GM21423 (cell line): Measurements from ENCODE around the gene TBC1D22A.

ENCODE experiments used
- ATAC-seq: cut with Tn5 transposase; IDR thresholded peaks from one replicate; pipeline ENCODE4 v1.9.1; 2021; ENCODE audit warnings: mild to moderate bottlenecking, moderate library complexity; ENCODE audit not compliant: unreplicated experiment

TBC1D22A gene

DNA sequence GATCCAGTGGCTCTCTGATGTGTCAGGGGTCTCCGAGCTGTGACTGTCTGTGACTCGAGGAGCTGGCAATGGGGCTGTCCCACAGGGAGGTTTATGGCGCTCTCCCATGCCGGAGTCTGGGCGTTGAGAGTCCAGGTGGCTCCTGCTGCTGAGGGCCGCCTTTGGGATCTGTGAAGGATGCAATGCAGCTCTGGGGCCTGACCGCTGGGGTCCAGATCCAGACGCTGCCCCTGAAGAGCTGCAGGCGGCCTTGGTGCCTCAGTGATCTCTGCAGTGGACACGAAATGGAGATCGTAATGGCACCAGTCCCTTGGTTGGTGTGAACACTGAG, 155.3 kb downstream of the TBC1D22A start:
- ATAC-seq: no peak

DNA sequence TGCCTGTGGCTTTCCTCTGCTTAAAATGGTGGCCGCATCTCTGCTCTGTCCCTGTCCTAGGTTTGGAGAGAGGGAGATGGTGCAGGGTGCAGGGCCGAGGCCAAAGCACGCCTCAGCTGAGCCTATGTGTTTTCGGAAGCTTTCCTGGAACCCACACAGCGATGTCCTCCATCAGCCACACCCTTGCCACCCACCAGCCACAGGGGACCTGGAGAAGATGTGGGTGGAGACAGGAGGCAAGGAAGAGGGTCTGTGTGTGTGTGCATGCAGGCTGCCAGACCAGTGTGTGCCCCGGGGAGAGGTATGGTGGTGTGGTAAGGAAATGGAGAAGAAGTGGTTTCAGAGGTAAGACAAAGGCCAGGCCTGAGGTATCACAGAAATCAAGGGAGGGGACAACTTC, 155.7 kb downstream of the TBC1D22A start:
- ATAC-seq: no peak

DNA sequence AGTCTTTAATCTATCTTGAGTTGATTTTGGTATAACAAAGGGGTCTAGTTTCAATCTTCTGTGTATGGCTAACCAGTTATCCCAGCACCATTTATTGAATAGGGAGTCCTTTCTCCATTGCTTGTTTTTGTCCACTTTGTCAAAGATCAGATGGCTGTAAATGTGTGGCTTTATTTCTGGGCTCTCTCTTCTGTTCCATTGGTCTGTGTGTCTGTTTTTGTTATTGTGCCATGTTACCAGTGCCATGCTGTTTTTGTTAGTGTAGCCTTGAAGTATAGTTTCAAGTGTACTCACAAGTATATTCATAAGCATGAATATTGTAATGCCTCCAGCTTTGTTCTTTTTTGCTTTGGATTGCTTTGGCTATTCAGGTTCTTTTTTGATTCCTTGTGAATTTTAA, 159.6 kb downstream of the TBC1D22A start:
- no peak for ATAC-seq

DNA sequence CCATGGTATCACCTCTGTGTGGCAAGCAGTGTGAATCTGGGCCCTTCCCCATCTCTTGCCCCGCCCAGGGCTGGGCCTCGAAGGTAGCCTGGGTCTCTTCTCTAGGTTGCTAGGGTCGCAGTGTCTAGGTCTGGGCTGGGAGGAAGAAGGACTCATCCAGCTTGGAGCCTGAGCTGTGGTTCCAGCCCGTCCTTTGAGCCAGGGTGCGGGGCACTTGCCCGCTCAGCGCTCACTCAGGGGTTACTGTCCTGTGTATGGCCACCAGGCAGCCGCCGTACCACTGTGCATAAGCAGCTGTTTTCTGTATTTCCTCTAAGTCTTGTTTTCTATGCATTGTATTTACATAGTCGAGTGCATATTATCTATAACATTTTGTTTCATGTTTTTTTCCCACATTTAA, 160.9 kb downstream of the TBC1D22A start:
- no peak for ATAC-seq

DNA sequence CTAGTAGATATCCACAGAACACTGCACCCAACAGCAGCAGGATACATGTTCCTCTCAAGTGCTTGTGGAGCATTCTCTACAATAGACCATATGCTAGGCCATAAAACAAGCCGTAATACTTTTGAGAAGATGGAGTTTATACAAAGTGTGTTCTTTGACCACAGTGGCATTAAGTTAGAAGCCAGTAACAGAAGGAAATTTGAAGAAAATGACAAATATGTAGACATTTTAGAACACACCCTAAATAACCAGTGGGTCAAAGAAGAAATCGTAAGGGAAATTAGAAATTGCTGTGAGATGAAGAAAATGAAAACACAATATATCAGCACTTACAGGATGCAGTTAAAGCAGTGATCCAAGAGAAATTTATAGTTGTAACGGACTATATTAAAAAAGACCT, 163.4 kb downstream of the TBC1D22A start:
- ATAC-seq: no peak

DNA sequence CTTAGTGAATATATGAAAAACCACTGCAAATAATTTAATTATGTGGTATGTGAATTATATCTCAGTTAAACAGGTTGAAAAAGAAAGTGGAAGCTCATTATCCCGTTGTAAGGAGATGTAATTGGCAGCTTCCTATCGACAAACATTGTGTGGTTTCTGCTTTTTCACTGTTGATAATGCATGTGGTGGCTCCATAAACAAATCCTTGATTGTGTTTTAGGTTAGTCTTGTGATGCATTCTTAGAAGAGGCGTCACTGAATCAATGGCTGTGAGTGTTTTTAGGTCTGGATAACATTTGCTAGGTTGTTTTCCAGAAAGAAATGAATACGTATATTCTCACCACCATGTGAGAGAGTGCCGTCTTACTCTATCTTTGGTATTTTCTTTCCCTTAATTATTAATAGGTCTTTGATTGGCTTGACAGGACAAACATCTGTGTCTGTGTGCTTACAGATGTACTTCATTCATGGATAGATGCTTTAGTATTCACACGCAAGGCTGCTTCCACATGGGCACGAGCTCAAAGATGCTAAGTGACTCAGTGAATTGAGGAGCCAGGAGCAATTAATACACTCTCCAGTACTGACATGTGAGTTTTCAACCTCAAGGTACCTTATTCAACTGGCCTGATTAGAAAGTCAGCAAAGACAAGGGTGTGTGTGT, 166.7 kb downstream of the TBC1D22A start:
- no peak for ATAC-seq

DNA sequence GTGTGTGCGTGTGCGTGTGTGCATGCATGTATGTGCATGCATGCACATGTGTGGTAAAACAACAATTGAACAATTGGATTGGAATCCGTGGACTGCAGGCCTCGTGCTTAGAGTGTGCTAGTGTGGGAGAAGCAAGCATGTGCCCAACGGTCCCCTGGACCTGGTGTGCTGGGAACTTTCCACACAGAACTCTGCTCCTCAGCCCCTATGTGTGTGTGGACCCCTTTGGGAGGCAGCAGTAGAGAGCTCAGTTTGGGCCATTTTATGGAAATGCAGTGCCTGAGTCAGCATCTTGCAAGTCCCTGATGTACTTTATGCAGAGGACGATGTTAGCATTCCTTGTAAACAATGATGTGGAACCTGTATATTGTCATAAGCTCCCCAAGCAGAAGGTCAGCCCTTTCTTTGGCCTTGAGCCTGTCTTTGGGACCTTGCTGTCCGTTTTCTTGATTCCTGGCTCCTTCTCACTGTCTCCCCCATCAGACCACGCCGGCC, 167.3 kb downstream of the TBC1D22A start:
- ATAC-seq: no peak

DNA sequence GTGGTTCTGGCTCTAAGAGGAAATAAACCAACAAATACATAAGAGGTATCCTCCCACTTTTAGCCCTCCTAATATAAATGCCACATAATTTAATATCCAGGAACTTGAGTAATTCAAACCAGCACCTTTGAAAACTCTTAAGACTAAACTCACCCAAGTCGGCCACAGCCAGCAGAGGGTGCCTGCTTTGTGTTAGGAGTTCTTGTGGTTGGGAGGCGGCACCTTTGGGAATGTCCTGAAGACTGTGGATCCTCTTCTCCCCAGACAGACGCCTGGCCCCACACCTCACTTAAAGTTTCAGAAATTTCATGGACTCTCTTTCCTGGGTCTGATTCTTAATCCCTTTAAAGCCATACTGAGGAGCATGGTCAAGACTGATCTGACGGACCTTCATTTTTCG, 169.0 kb downstream of the TBC1D22A start:
- ATAC-seq: no peak

DNA sequence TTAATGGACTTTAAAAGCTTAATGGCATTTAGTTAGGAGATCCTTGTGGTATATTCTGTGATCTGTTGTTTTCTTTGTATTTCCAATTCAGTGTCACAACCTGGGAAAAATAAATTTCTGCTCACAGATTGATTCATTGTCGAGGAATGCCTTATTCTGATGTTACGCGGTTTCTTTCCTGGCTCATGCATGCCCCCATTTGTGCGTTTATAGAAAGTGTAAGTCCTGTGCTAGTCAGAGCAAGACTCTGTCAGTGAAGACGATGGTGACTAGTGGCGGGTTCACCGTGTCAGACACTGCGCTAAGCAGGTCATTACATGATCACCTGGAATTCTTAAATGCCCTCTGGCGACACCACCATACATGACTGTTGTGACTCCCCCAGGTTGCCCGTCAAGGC, 169.4 kb downstream of the TBC1D22A start:
- ATAC-seq: no peak

DNA sequence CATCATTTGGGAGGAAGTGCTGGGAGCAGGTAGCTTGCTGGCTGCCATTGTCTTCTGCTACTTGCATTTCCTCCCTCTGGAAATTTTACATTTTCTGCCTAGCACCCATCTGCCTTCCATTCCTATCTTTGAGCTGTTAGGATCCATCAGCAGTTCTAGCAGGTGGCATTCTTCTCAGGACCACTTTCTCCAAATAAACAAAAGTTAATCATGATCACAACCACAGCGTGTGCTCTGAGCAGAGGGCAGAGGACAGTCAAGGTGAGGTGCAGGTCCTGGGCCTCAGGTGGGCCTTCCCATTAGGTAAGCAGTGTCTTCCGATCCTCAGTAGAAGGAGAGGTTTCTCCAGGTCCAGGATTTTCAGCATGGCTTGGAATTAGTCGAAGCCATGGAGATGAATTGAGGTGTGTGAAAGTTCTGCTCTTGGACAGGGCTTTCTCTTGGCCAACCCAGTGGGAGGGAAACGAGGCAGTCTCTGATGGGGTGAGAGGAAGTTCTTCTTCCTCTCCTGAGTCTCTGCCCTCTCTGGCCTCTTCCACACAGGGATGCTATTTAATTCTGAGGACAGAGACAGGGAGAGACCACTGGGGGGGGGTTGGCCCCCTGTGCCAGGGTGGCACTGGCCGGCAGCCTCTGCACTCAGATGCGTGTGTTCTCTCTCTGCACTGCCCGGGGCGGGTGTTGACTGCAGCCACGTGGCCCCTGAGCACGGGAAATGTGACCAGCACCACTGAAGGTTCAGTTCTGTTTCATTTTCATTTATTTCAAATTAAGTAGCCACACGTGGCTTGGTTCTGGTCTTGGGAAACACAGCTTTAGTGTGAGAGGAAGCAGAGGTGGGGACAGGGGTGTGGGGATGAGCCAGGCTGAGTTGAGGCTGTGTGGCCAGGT, 170.8 kb downstream of the TBC1D22A start:
- no peak for ATAC-seq

DNA sequence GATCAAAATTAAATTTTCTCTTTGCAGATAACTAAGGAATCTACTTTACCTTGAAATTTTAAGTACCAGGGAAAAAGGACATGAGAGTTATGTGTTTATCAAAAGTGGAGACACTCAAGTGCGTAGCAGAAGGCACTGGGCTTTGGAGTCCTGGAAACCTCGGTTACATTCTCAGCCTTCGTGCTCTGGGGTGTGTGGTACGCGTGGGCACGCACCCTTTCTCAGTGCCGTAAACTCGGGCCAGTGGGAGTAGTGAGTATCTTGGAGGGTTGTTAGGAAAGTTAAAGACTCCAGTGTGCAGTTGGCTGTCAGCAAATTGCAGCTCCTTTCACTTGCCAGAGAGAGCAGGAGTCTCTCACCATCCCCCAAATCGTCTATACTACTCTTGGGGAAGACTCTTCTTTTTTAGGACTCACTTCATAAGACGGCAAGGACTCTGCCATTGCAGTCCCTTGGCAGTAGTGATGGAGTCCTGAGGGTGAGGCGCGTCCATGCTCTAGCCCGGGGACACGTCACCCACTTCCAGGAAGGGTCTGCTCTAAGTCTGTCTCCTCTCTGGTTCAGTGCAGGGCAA, 171.8 kb downstream of the TBC1D22A start:
- no peak for ATAC-seq

DNA sequence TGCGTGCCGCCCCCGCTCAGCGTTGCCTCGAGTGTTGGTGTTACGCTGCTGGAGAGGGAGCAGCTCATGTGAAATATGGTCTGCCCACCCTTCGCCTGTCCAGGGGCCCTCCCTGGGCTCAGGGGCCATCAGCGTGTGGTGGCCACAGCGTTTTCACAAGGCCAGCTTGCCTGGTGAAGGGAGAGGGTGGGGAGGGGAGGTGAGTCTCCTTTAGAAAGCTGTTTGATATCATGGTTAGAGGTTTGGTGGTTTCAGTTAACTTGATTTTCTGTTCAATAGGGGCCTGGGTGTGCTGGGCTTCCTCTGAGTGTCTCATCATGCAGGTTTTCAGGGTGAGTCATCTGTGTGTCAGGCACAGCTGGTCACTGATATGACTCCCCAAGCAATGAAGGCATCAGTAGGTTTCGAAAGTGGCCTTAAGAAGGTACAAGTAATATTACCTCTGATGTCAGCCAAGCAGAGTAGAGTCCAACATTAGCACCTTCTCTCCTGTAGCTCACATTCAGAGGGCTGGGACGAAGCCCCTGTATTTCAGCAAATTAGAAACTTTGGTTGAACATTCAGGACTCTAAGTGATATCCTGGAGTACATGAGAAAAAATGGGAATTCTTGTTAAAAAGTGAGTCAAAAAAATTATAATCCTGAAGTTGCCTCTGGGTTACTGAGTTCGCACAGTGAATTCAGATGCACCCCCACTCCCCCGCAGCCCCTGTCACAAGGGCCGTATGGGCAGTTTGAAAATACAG, 172.5 kb downstream of the TBC1D22A start:
- ATAC-seq: no peak

DNA sequence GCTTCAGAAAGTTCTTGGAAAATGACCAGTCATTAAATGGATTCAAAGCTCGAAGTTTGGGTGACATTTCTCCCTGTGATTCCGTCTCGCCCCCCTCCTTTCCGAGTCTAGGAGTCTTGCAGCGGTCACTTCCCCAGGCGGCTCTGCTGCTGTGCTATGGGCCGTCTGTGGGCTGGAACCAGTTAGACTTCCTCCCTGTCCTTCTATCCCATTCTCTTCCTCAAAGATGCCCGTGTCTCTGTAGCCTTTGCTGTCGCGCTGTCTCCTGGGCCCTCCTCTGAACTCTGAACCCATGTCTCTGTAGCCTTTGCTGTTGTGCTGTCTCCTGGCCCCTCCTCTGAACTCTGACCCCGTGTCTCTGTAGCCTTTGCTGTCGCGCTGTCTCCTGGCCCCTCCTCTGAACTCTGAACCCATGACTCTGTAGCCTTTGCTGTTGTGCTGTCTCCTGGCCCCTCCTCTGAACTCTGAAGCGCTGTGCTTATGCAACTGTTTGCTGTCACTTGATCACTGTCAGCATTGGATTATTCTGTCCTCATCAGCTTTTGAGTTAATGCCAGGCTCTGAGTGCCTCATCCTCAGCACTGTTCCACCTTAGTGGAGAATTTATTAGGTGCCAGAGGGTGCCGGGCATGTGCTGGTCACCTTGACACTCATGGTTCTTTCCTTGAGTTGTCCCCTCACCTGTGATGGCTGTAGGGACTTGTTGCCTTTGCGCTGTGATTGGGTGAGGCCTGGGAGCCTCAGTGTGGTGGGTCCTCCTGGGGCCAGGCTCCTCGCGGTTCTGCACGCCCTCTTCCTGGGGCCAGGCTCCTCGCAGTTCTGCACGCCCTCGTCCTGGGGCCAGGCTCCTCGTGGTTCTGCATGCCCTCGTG, 173.3 kb downstream of the TBC1D22A start:
- ATAC-seq: no peak

DNA sequence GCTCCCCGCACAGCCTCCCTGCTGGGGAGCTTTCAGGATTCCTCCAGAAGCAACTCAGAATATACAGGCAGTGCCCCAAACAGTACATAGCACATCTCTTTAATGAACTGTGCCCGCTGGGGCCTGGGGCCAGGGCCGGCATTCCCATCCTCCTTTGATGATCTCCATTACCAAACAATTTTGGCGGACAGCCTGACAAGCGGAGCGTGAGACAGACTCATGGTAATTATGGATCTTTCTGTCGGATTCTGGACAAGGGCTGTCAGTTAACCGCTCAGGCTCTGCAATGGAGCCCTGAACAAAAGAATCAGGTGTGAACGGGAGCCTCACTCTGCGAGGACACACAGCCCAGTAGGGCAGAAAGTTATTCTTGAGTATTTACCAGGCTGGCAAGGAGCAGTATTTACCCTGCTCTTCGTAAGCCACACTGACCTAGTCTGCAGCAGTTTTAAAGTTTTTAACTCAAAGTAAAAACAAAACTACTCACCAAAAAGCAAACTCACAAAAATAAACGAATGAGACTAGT, 174.0 kb downstream of the TBC1D22A start:
- no peak for ATAC-seq

DNA sequence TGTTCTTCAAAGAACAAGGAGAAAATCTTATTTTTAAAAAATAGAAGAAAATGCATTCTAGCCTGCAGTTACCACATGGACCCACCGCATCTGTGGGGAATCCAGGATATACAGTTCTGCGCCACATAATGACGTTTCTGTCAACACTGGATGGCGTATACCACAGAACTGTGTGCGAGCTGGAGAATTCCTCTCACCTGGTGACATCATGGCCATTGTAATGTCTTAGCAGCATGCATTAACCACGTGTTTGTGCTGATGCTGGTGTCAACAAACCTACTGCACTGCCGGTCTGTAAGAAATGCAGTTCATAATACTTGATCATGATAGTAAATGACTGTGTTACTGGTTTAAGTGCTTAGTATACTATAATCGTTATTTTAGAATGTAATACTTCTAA, 174.7 kb downstream of the TBC1D22A start:
- no peak for ATAC-seq

DNA sequence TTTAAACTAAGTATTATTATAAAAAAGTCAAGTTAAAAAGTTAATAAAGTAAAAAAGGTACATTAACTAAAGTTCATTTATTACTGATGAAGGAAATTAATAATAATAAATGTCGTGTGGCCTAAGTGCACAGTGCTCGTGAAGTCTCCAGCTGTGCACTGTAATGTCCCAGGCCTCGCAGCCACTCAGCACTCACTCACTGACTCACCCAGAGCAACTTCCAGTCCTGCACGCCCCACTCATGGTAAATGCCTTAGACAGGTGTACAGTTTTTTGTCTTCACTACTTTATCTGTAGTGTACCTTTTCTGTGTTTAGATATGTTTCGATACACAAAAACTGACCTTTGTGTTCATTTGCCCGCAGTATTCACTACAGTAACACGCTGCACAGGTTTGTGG, 175.5 kb downstream of the TBC1D22A start:
- ATAC-seq: no peak

DNA sequence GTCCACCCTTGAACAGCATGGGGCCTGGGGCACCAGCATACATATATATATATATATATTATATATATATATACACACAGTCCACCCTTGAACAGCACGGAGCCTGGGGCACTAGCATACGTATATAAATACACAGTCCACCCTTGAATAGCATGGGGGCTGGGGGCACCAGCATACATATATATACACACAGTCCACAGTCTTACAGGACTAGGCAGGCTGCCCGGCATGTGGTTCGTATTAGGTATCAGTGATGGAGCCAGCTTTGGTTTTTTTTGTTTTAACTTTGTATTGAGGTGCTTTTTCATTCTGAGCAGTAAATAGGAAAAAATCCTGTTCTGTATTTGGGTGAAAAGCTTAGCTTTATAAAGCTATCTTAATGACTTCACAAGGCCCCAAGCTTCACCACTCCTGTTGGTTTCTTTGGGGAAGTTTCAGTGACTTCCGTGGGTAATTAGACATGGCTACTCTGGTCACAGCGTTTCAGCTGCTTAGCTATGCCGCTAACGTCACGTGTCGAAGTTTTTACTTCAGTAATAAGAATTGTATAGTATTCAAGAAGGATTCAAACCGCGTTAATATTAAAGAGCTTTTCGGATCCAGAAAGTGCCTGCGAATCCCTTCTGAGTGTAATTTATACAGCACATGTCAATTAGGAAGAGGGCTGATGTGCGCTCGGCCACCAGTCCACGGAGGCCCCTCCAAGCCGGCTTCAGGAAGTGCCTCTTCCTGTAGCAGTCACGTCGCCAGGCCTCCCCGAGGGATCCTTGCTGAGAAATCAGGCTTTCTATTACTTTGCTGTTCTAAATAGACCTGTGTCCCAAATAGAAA, 179.7 kb downstream of the TBC1D22A start:
- ATAC-seq: no peak

DNA sequence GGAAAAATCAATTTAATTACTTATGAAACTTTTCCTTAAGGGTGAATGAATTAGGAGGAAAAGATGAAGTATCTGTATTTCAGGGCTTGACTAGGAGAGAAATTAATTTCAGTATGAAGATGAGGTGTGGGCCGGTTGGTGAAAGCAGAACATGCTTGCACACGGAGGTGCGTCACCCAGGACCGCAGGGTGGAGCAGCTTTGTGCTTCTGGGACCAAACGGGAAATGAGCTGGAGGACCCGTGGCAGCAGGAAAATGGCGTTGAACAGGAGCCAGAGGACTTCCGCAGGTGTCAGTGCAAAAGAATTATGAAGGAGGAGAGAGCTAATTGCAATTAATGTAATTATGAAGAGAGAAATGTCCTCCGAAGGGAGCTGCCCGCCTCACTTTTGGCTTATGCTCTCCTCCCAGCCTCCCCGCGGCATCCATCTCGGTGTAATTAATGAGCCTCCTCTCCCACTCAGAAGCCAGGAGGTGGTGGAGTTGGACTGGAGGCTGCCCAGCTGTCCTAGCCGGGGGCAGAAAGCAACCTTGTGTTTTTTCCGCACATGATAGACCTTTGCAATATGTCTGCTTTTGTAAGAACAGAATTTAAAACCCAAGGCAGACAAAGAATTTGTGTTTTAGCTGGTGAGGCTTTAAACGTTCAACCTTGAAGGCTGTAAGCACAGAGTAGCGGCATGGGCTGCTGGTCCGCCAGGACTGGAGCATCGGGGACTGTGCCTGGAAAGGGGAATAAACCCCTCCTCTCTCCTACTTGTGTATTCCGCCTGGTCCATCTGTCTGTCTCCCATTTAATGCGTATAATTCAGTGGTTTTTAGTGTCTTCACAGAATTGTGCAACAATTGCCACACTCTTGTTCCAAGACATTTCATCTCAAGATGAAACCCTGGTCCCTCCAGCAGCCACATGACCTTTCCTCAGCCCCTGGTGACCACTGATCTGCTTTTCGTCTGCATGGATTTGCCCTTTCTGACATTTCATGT, 180.6 kb downstream of the TBC1D22A start:
- no peak for ATAC-seq
